MM.1S (cell line): ENCODE measurements around the gene GARNL3.

ENCODE experiments used
- DNase-seq: peaks from one replicate; pipeline ENCODE4 v3.0.0-alpha.2; 2015
- H2AFZ ChIP-seq: fragments of 300-600 bp; sonication (generic); 2 replicates; pipeline ENCODE4 v1.6.0; 2016; ENCODE audit warnings: antibody characterized with exemption, low read length
- H3F3A ChIP-seq: fragments of 300-600 bp; sonication (generic); 2 replicates; pipeline ENCODE4 v1.6.1; 2016; ENCODE audit warnings: mild to moderate bottlenecking, antibody characterized with exemption, low read length, moderate library complexity, mixed read lengths; ENCODE audit not compliant: insufficient read depth
- H3K27ac ChIP-seq: fragments of 300-600 bp; sonication (generic); 2 replicates; pipeline ENCODE4 v1.5.1; 2016; ENCODE audit warnings: mild to moderate bottlenecking, low read length
- H3K27me3 ChIP-seq: fragments of 300-600 bp; sonication (generic); replicated peaks from 2 replicates; pipeline ENCODE4 v1.6.0; 2016; ENCODE audit warnings: low read length; ENCODE audit not compliant: insufficient read depth
- H3K36me3 ChIP-seq: fragments of 300-600 bp; sonication (generic); replicated peaks from 2 replicates; pipeline ENCODE4 v1.6.1; 2016; ENCODE audit warnings: mild to moderate bottlenecking, low read length, mixed read lengths; ENCODE audit not compliant: insufficient read depth
- H3K4me1 ChIP-seq: fragments of 300-600 bp; sonication (generic); 2 replicates; pipeline ENCODE4 v1.6.1; 2016; ENCODE audit warnings: low read length, mixed read lengths
- H3K4me2 ChIP-seq: fragments of 300-600 bp; sonication (generic); 2 replicates; pipeline ENCODE4 v1.6.0; 2016; ENCODE audit warnings: low read depth, low read length
- H3K4me3 ChIP-seq: fragments of 300-600 bp; sonication (generic); 2 replicates; pipeline ENCODE4 v1.5.1; 2016; ENCODE audit warnings: low read length, mixed read lengths
- H3K79me2 ChIP-seq: fragments of 300-600 bp; sonication (generic); 2 replicates; pipeline ENCODE4 v1.6.1; 2016; ENCODE audit warnings: mixed run types, low read length, mixed read lengths
- H3K9ac ChIP-seq: fragments of 300-600 bp; sonication (generic); 2 replicates; pipeline ENCODE4 v1.6.1; 2016; ENCODE audit warnings: low read length, mixed read lengths
- H3K9me2 ChIP-seq: fragments of 300-600 bp; sonication (generic); replicated peaks from 2 replicates; pipeline ENCODE4 v1.6.1; 2016; ENCODE audit warnings: mild to moderate bottlenecking, low read length, mixed read lengths; ENCODE audit not compliant: insufficient read depth
- H3K9me3 ChIP-seq: fragments of 300-600 bp; sonication (generic); replicated peaks from 2 replicates; pipeline ENCODE4 v1.6.1; 2016; ENCODE audit warnings: mild to moderate bottlenecking, low read length, mixed read lengths; ENCODE audit not compliant: insufficient read depth
- H4K20me1 ChIP-seq: fragments of 300-600 bp; sonication (generic); 2 replicates; pipeline ENCODE4 v1.6.1; 2016; ENCODE audit warnings: mild to moderate bottlenecking, low read length, moderate library complexity, mixed read lengths; ENCODE audit not compliant: insufficient read depth
- CTCF ChIP-seq: fragments of 300-600 bp; sonication (generic); IDR thresholded peaks from 2 replicates; pipeline ENCODE4 v1.5.1; 2016; ENCODE audit warnings: antibody characterized with exemption, low read length, mixed read lengths
- EZH2 ChIP-seq: fragments of 300-600 bp; sonication (generic); optimal IDR thresholded peaks from 2 replicates; pipeline ENCODE3; 2017; ENCODE audit warnings: low read depth, mild to moderate bottlenecking, antibody characterized with exemption, low read length, mixed read lengths
- EZH2phosphoT487 ChIP-seq: fragments of 300-600 bp; sonication (generic); IDR thresholded peaks from 2 replicates; pipeline ENCODE4 v1.6.1; 2018; ENCODE audit warnings: antibody characterized with exemption, low read length

GARNL3 gene

DNA sequence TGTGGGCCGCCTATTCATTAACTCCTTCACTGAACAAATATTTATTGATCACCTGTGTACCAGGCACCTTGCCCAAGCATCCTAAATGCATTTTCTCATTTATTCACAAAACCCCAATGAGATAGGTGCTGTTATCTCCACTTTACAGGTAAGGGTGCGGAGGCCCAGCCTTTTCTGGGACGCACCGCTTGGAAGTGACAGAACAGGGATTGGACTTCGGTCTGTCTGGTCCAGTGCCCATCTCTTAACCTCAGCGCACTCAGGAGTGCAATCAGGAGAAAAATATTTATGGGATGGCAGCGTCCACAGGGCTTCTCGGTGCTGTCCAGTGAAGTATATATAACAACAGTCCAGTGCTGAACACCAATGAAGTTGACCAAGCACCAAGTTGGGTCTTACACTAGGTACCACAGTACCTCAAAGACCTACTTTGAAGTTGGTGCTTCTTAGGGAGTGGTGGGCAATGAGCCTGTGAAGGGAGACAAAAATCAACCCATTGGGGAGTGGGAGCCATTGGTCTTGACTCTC, 18.9 kb upstream of the GARNL3 start:
- Histone ChIP-seq H3K9ac (peak overlapping the region; percentile 9; the same call in 1 of the 2 replicates), H3K4me2 (peak overlapping the region; percentile 94), H3K9me2 (no peaks in the 10 kb centered on the region), H3K4me1 (peaks cover 4% of the 10 kb centered on the region; the same call in 1 of the 2 replicates), H3K79me2 (no peaks in the 10 kb centered on the region), H3F3A (no peaks in the 10 kb centered on the region), H3K36me3 (no peaks in the 10 kb centered on the region), H3K27ac (no peak overlapping the region), H3K27me3 (no peaks in the 10 kb centered on the region), H4K20me1 (no peaks in the 10 kb centered on the region), H3K9me3 (no peaks in the 10 kb centered on the region), H2AFZ (peak overlapping the region; percentile 38), H3K4me3 (peak overlapping the region; percentile 68)
- DNase-seq = no peak
- TF ChIP-seq EZH2phosphoT487 (no peak), EZH2 (no peak), CTCF (no peak)

DNA sequence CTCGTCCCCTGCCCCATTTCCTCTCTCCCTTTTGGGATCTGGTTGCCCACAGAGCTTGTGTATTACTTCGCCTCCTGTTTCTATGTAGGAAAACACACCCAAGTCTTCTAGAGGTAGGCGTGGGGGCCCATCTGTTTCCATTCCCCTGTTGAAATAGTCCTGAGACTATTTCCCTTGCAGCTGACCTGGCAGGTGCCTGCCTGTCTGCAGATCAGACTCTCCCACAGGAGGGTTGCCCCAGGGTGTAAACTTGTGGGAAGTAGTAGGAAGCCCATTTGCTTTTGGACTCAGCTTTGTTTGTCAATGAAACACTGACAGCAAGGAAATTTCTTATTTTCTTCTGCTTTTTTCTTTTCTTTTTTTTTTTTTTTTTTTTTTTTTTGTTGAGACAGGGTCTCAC, 16.3 kb upstream of the GARNL3 start:
- no peak for TF ChIP-seq EZH2
- no peak for TF ChIP-seq EZH2phosphoT487
- TF ChIP-seq CTCF = no peak
- no peaks in the 10 kb centered on the region for H3F3A ChIP-seq
- H3K27me3 ChIP-seq = no peaks in the 10 kb centered on the region
- H3K36me3 ChIP-seq = no peaks in the 10 kb centered on the region
- no peak for DNase-seq
- no peaks in the 10 kb centered on the region for H3K79me2 ChIP-seq
- no peaks in the 10 kb centered on the region for H4K20me1 ChIP-seq
- no peak overlapping the region for H3K27ac ChIP-seq
- H3K9me3 ChIP-seq = no peaks in the 10 kb centered on the region
- H3K9me2 ChIP-seq = no peaks in the 10 kb centered on the region
- no peak overlapping the region for H2AFZ ChIP-seq
- no peak overlapping the region for H3K4me2 ChIP-seq
- no peak overlapping the region for H3K4me3 ChIP-seq
- H3K4me1 ChIP-seq = peaks cover 4% of the 10 kb centered on the region; the same call in 1 of the 2 replicates
- H3K9ac ChIP-seq = no peak overlapping the region

DNA sequence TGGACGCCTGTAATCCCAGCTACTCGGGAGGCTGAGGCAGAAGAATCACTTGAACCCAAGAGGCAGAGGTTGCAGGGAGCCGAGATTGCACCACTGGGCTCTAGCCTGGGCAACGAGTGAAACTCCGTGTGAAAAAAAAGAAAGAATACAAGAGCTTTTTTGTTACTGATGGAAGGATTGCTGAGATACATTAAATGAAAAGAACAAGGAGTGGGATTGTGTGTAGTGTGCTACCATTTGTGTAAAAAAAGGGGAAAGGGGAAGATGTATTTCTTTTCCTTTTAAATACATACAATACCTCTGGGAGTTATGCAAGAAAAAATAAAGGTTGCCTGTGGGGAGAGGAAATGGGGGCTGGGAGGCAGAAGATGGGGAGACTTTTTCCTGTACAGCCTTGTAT, 14.7 kb upstream of the GARNL3 start:
- H3K9ac ChIP-seq = no peak overlapping the region

More for the DNA sequence above, 14.7 kb upstream of the GARNL3 start:
- Histone ChIP-seq H3K4me1 (0 out of 2 replicates have a peak, but pooled peaks cover under 1% of the 10 kb centered on the region), H3K36me3 (no peaks in the 10 kb centered on the region), H3K9me3 (no peaks in the 10 kb centered on the region), H2AFZ (no peak overlapping the region), H3K9me2 (no peaks in the 10 kb centered on the region), H3K27me3 (no peaks in the 10 kb centered on the region), H3K4me3 (no peak overlapping the region), H3K4me2 (no peak overlapping the region), H4K20me1 (no peaks in the 10 kb centered on the region), H3F3A (no peaks in the 10 kb centered on the region), H3K27ac (no peak overlapping the region), H3K79me2 (no peaks in the 10 kb centered on the region)
- TF ChIP-seq EZH2 (no peak), CTCF (no peak), EZH2phosphoT487 (no peak)
- DNase-seq = no peak
